ENCODE measurements around the gene NELFA.

DNA sequence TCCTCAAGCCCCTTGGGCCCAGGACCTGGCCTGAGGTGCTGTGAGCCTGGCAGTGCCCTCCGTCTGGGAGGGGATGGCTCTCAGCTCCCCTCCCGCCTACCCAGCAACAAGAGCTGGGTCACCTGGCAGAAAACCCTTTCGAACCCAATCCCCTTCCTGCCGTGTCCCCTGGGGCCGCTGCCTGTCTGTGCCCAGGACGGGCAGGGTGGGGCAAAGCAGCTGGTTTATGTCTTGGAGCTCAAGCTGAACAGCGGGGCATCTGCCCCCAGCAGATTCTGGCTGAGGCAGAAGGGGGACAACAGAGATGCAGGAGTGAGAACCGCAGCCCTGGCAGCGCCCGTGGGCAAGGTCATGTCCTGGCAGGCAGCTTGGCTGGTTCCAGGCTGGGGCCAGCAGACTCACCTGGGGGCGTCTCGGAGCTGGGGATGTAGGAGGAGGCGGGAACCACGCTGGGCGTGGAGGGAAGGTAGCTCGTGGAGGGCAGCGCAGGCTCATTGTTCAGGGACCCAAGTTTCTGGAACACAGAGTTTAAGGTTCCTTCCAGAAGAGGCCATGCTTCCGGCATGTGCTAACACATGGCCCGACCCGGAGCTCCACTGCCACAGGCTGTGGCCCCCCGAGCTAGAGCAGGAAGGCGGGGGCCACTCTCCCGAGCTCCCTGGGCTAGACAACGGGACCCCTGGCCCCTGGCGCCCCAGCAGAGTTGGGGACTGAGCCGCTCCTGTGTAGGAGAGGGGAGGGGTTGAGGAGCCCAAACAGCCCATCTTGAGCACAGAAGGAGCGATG is 24.2 kb downstream of the NELFA start:
- TF ChIP-seq YY1 (IDR thresholded peaks at IDR 0.05; ENCODE audit: extremely low read depth, insufficient replicate concordance, low read depth, low read length) (no peak), FOSL1 (IDR thresholded peaks at IDR 0.05; ENCODE audit: low read depth) (no peak), POLR2AphosphoS5 (IDR thresholded peaks at IDR 0.05; ENCODE audit: low read depth, low read length) (no peak), EGR1 (IDR thresholded peaks at IDR 0.05; ENCODE audit: low read depth) (no peak), JUND (IDR thresholded peaks at IDR 0.05) (no peak), EZH2phosphoT487 (IDR thresholded peaks at IDR 0.05; ENCODE audit: borderline replicate concordance) (no peak), POLR2A (IDR thresholded peaks at IDR 0.05; ENCODE audit: borderline replicate concordance, extremely low read depth, insufficient read depth, insufficient read length) (no peak)
- TF ChIP-seq, protein P1, sequence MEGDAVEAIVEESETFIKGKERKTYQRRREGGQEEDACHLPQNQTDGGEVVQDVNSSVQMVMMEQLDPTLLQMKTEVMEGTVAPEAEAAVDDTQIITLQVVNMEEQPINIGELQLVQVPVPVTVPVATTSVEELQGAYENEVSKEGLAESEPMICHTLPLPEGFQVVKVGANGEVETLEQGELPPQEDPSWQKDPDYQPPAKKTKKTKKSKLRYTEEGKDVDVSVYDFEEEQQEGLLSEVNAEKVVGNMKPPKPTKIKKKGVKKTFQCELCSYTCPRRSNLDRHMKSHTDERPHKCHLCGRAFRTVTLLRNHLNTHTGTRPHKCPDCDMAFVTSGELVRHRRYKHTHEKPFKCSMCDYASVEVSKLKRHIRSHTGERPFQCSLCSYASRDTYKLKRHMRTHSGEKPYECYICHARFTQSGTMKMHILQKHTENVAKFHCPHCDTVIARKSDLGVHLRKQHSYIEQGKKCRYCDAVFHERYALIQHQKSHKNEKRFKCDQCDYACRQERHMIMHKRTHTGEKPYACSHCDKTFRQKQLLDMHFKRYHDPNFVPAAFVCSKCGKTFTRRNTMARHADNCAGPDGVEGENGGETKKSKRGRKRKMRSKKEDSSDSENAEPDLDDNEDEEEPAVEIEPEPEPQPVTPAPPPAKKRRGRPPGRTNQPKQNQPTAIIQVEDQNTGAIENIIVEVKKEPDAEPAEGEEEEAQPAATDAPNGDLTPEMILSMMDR (IDR thresholded peaks at IDR 0.05 in 2 of 3, conservative IDR thresholded peaks at IDR 0.05 in 1 of 3; ENCODE audit: borderline replicate concordance in 1 of 3, insufficient read depth in 1 of 3, low read depth in 2 of 3, low read length in 2 of 3): no peak
- TF ChIP-seq, protein P2, sequence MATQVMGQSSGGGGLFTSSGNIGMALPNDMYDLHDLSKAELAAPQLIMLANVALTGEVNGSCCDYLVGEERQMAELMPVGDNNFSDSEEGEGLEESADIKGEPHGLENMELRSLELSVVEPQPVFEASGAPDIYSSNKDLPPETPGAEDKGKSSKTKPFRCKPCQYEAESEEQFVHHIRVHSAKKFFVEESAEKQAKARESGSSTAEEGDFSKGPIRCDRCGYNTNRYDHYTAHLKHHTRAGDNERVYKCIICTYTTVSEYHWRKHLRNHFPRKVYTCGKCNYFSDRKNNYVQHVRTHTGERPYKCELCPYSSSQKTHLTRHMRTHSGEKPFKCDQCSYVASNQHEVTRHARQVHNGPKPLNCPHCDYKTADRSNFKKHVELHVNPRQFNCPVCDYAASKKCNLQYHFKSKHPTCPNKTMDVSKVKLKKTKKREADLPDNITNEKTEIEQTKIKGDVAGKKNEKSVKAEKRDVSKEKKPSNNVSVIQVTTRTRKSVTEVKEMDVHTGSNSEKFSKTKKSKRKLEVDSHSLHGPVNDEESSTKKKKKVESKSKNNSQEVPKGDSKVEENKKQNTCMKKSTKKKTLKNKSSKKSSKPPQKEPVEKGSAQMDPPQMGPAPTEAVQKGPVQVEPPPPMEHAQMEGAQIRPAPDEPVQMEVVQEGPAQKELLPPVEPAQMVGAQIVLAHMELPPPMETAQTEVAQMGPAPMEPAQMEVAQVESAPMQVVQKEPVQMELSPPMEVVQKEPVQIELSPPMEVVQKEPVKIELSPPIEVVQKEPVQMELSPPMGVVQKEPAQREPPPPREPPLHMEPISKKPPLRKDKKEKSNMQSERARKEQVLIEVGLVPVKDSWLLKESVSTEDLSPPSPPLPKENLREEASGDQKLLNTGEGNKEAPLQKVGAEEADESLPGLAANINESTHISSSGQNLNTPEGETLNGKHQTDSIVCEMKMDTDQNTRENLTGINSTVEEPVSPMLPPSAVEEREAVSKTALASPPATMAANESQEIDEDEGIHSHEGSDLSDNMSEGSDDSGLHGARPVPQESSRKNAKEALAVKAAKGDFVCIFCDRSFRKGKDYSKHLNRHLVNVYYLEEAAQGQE (IDR thresholded peaks at IDR 0.05; ENCODE audit: low read depth): no peak
- TF ChIP-seq, protein P3, sequence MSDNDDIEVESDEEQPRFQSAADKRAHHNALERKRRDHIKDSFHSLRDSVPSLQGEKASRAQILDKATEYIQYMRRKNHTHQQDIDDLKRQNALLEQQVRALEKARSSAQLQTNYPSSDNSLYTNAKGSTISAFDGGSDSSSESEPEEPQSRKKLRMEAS (IDR thresholded peaks at IDR 0.05): no peak
- TF ChIP-seq, protein P4, sequence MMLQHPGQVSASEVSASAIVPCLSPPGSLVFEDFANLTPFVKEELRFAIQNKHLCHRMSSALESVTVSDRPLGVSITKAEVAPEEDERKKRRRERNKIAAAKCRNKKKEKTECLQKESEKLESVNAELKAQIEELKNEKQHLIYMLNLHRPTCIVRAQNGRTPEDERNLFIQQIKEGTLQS (IDR thresholded peaks at IDR 0.05): no peak

Data from HCT116 (cell line).